Activated CD4-positive, alpha-beta T cell treated with anti-CD3 and anti-CD28 coated beads for 24 hours (primary cell): Measurements from ENCODE around the gene MRM2.

Experiments used
- DNase-seq, 2 donors: peaks; one replicate each; pipeline ENCODE4 v3.0.0-alpha.2; 2020; ENCODE audit warnings: low read depth in 2 of 2

Gene MRM2

DNA sequence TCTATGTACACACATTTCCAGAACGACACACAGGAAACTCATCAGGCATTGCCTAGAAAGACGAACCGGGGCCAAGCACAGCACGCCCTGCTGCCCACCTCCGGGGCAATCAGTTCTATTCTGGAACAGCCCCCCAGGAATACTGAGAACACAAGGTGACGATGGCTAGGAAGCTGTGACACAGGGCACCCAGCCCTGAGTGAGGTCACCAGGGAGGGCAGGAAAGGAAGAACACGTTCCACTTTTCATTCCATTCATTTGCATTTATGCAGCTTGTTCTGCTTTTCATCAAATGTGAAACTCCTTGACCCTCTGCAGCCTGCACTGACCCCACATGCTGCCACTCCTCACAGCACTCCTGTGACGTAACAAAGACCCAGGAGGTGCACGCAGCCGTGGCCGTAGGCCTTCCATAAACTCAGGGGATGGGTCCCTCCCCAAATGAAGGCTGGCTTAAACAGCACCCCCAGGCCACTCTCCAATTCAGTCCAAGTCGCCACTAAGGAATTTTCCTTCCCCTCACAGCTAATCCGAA lies 38.2 kb downstream of the MRM2 start:
- DNase-seq = no peak

DNA sequence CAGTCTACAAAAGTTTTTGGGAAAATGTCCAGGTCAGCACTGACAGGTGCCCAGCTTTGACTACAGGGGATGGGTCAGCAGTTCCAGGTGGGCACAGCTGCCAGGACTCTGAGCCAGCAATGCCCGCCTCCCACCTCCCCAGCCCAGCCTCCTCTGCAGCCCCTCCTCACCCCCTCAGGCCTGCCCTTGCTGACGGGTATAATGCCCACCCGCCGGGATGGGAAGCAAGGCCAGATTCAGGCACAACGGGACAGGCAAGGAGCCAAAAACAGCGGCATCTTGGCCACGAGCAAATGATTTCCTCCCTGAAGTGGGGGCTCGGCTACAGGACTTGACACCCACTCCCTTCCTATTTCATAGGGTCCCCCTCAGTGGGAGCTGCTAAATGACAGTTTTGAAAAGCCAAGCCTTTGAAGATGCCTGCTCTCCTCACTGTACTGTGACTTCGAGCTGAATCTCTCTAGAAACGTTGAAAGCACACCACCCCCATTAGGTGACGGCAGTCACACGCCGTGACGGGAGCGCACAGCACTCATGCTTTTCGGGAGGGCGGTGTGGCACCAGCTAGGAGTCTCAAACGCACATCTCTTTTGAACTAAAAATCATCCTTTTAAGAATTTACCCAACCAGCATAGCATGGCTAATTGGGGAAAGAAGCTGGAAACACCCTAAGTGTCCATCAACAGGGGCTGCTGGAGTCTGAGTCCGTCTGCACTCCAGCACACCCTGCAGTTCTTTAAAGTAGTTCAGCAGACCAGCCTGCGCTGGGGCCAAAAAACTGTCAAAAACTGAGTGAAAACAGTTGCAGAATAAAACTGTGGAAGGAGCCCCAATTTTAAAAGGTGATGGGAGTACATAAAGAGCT lies 38.9 kb downstream of the MRM2 start:
- no peak for DNase-seq

DNA sequence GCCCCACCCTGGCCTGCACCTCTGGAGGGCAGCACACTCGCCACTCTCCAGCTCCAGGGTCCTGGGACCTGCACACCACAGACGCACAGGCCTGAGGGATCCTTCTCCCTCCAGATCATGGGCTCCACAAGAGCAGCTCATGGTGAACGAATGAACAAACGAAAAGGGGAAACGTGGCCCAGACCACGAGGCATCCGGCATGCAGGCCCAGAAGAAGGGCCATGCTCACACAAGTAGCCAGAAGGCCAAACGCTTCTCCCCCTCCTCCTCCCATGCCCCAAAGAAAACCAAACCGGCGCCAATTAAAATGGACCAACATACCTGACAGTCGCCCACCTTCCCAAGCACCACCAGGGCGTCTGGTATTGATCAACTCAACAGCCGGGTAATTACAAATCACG lies 39.6 kb downstream of the MRM2 start:
- no peak for DNase-seq

DNA sequence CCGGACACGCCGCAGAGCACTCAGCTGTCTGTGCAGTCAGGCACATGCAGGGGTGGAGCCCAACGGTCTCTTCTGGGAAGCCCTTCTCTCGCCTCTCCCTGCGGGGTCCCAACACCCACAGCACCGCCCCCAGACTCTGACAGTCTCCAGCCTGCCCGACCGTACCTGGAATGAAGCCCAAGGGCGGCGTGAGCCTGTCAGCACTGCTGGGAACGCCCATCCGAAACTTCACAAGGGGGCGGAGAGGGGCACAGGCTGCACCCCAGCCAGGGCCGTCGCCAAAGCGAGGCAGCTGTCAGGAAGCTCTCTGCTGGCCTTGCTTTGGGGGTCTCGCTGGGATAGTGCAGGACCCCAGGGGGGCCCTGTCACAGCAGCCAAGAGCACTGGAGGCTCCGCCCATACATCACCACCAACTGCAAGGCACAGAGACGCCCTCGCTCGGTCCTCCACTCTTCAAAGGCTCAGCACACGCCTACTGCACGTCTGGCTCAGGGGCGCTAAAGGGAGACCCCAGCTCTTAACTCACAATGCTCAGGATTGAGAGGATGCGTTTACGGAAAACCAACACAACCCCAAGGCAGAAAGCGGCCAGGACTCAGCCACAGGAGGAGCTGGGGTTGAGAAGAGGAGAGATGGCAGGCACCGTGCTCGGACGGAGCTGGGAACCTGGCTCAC lies 40.2 kb downstream of the MRM2 start:
- no peak for DNase-seq

DNA sequence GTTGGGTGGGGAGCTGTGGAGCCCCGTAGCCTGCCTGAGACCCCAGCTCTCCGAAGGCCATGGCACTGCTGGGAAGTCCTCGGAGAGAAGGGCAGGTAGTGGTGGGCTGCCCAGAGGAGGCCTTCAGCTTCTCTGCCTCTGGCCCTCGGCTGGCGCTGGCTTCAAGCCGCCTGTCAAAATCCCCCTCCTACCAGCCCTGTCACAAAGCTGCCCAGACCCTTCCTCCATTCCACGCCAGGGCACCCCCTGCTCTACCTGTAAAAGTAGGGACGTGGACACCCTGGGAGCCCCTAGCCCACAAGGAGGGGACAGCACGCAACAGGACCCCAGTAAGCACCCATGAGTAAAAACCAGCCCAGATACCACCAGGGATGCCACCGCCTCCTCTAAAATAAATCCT lies 40.9 kb downstream of the MRM2 start:
- no peak for DNase-seq

DNA sequence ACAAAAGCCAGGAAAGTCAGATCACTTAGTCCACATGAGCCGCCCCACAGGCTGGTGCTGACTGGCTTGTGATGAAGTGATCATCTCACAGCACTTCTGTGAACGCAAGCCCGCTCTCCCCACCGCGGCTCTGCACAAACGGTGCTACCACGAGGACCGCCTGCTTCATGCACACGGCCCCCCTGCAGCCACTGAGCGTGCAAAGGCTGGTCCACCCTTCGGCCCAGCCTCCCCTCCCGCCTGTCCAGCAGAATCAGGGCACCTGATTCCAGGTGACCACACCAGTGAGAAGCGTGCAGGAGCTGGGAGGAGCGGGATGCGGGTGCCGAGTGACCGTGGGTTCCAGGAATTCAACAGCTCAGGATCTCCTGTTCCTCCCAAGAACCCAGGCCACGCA lies 41.4 kb downstream of the MRM2 start:
- DNase-seq = no peak

DNA sequence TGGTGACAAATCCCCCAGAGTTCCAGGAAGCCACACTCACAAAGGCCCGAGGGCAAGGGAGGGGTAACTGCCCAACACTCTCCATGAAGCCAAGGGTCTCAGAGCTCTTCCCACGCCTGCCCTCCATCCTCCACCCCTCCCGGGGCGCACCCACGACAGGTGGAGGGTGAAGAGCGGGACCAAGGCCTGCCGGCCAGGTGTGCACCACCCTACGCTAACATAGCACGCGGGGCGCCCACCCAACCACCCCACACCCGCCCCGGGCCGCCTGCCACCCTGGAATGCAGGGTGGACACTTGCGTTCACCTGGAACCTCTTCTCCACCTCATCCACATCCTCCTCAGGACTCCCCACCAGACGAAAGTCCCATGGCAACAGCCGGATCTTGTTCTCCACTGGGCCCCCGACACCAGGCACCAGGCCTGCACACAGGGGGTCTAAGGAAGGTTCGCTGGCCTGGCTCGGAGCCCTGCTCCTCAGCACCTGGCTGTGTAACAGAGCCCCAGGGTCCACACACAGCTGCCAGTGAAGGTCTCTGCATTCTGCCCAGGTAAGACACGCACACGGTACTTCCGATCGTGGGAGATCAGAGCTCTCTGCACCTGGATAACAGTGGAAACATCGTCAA lies 41.9 kb downstream of the MRM2 start:
- no peak for DNase-seq

DNA sequence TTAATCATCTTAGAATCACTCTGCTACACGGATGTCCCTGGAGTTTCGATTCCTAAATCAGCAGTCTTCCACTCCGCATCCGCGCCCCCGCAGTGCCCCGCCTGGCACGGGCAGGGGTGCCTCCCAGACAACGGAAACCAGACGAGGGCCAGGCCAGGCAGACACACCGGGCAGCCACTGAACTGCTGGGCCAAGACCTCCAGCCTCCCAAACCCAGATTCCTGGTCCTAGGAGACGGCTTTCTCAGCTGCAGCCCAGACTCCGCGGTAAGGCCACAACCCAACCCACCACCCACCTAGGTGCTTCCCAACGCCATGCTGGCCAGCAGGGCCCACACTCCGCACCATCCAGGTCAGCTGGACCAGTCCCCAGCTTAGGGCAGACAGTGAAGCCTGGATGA lies 42.5 kb downstream of the MRM2 start:
- no peak for DNase-seq

DNA sequence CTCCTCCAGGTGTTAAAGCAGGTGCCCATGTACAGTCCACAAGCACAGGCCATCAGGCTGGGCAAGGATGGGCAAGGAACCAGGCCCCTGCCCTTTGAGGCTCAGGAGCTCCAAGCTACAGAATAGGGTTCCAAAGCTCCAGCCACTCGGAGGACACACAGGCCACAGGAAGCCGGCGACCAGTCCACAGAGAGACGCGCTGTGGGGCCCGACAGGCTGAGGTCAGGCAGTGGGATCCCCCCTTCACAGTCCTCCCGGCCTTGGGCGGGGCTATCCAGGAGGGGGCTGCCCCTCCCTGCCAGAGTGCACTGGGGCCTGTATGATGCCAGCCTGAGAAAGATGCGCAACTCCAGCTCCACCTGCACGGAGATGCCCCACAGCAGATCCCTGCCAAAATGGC lies 43.2 kb downstream of the MRM2 start:
- DNase-seq = no peak

DNA sequence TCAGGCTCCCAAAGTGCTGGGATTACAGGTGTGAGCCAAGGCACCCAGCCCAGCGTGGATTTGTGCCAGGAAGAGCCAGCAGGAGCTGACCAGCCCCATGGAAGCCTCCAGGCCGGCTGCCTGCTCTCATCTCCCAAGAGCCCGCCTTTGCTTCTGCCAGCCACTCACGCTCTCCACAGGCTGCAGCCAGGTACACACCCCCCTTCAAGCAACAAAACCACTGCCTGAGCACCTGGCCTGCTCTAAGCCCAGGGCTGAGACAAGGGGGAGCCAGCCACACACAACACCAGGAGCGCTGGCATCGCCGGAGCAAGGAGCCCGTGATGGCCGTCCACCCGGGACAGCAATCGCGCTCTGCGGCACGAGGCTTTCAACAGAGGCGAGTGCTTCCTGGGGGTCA lies 43.8 kb downstream of the MRM2 start:
- DNase-seq = no peak

DNA sequence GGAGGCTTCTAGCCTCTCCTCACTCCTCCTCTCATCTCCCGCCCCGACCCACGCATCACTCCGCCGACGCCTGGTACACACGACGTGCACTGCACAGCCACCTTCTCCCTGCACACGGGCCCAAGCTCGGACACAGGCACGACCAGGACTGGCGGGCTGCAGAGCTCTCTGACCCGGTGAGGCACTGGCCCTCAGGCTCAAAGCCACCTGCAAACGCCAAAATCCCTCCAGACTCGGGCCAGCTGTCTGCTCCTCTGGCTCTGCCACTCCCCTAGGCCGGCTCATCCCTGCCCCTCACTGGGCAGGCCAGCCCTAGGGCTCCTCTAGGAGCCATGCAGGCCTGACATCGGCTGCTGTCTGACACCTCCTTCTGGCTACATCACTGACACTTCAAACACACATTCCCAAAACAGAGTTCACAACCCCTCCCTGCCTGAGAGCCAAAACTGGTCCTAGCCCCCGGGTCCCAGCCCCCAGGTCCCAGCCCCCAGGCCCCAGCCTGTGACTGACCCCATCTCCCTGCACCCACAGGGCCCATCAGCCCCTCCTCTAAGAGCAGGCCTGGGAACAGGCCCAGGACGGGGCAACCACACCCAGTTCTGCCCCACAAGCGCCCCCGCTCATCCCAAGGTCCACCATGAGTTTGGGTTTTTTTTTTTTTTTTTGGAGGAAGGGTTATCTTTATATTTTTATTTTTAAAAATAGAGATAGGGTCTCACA lies 44.4 kb downstream of the MRM2 start:
- no peak for DNase-seq

DNA sequence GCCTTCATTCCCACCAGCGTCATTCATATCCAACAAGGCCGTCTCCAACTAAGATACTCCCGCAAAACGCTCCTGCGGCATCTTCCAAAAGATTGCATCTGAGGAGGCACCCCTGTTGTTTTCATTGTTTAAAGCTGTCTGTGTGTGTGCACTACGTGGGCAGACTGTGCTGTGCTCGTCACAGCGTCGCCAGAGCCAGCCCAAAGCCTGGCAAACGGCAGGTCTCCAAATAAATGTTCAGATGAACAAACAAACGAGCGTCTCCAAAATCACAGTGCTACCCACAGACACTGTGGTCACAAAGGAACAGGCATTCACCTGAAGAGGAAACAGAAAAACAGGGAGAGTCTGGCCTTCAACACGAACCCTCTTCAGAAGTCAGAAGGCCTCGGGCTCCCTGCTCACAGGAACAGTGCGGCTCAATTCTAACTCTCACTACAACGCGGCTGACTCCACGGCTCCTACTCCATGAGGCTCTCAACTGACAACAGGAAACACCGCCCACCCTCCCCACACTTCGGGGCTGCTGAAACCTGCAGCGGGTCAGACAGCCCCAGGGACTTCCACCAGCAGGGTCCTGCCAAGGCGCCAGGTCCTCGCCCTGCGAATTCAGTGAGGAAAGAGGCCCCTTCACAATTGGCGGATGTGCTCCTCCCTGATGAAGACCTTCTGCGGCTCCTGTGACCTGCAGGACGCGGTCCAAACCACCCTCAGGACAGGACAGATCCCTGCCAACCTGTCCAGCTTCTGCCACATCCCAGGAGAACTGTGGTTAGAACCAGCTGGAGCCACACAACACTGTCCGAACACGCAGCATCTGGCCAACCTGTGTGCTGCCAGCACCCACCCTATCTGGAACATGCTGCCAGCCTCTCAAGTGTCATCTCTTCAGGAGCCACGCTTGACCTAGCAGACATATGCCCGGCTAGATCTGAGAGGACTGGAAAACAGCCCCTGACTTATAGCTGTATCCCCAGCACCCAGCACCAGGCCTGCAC lies 45.3 kb downstream of the MRM2 start:
- DNase-seq = no peak

DNA sequence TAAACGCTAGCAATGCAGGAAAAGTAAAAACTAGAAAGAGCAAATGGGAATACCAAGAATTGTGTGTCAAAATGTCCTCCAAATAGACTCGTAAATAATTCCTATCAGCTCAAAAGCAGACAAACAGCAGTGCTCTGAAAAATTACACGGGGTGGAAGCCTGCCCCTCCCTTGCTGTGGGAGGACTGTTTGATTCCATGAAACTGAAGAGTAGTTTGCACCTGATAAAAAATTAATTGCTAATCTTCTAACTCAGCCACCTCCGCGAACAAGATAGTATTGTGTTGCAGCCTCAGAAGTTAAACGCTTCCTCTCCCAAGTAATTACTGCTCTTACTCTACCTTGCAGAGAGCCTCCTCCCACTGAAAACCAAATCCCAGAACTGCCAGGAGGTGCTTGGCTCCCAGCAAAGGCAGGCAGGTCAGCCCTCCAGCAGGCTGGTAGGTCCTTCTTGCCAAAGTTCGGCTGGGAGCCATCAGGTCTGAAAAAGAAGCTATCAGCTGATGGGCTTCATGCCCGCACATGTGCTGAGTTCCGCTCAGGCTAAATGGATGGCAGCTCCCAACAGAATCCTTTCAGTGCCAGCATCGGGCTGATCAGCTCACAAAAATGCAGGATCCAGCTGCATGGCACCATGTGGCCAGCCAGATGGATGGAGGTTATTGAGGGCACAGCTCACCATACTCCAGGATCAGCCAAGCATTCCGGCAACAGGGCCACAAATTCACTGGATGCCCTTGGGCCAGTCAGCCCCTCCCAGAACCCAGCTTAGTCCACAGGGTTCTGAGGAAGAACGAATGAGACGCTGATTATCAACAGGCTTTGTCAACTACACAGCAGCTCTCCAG lies 46.4 kb downstream of the MRM2 start:
- DNase-seq = no peak

DNA sequence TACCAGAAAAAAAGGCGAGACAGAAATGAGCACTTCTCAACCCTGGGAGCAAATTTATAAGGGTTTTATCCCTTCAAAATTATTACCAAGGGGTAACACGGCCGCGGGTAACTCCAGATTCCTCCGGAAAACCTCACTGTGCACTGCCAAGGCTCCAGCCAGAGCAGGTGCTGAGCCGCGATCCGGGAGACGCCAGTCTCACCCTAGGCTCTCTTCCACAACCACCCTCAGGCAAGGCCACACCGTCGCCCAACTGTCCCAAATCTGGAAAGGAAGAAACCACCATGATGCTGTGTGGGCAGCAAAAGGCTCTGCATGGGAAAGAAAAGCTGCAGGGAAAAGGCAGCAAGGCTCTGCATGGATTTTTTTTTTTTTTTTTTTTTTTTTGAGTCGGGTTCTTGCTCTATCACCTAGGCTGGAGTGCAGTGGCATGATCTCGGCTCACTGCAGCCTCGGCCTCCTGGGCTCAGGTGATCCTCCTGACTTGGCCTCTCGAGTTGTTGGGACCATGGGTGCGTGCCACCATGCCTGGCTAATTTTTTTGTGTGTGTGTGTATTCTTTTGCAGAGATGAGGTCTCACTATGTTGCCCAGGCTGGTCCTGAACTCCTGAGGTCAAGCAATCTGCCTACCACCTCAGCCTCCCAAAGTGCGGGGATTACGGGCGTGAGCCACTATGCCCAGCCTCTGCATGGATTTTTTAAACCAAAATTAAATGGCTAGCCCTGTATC lies 48.3 kb downstream of the MRM2 start:
- no peak for DNase-seq

DNA sequence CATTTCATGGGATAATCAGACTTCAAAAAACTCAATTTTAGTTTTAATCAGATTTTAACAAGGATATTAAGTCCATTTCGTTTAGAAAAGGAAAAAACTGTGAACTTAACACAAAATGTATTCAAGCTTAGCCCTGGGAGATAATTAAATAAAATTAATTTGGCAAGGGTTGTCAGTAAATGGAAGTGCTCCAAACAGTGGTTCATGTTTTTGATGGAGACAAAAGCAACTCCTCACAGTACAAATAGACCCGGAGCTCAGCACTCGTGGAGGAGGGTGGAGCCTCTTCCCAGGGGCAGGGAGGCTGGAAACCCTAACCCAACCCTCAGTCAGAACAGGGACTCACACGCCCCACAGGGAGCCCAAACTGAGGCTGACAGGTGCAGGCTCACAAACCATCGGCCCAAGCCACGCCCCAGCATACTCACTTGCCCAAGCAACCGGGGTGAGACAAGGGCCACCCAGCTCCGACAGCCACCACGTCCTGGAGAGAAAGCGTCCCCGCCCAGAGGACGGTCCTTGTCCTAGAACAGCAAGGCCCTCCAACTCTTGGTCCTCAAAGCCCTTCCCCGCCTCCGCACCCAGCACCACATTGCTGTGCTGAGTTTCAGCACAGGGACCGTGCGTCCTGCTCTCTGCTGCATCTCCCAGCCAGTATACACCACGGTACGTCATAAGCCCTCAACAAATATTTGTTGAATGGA lies 49.0 kb downstream of the MRM2 start:
- no peak for DNase-seq

DNA sequence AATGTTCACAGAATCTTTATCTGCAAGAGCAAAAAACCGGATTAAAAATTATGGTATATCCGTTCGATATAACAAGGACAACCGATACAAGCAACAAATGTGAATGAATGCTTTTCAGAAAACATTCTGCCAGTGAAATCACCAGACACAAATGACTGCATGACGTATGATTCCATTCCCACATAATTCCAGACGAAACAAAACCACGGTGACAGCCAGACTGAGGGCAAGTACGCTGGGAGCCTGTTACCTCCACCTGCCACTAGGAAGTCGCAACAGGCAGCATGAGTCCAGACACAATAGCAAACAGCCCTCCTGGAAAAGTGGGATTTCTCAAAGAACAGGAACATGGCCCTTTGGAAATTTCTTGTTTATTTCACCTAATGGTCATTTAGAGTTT lies 51.0 kb downstream of the MRM2 start:
- no peak for DNase-seq

DNA sequence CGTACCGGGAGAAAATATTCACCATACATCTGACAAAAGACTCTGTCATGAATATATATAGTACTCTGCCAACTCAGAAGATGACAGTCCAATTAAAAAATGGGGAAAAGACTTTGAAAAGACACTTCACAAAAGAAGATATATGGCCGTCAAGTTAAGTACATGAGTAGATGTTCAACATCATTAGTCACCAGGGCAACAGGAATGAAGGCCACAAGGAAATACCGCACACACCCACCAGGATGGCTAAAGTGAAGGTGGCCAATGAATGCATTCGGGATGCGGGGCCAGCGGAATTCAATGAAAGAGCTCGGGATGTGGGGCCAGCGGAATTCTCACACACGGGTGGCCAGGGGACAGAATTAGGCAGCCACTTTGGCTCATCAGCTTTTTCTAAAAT lies 51.5 kb downstream of the MRM2 start:
- DNase-seq = no peak

DNA sequence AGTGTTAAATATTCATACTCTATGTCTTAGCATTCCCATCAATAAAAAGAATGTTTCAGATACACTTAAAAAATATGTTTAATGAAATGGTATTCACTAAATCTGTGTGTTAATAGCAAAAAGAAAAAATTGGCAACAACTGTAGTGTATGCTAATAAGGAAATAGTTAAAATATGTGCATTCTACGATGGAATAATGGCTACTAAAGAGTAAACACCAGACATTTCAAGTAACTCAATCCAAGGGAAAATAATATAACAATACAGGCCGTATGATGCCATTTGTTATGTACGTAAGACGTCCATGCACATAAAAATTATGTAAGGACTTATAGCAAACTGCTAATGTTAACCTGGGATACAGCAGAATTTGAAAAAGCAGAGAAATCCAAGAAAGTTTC lies 55.8 kb downstream of the MRM2 start:
- no peak for DNase-seq

DNA sequence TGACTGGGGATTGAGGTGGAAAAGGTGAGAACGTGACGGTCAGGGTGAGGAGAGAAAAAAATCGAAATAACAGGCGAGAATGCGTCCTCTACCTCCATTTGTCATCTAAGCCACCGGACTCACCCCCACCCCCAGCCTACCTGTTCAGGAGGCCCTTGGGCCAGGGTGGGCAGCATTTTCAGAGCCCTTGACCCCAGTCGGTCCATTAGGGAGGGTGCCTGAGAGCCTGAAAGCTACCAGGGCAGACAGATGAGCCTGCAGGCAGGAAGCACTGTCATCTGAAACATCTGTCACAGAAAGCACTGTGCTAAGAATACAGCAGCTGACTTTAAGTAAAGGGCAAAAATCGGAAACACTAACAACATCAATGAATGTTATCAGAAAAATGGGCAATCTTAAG lies 56.3 kb downstream of the MRM2 start:
- DNase-seq = no peak
